ENCODE data around the gene MEGF11.

The MEGF11 gene

GRCh38 chr15:66222273-66223198, 31.0 kb downstream of the MEGF11 start:
- no peaks in the 10 kb centered on the region for H3K9me3 ChIP-seq (ENCODE audit: low read depth, low read length)
- TF ChIP-seq FOXP2 (optimal IDR thresholded peaks at IDR 0.05; ENCODE audit: control extremely low read depth, extremely low read length, insufficient read depth) (no peak), EZH2 (IDR thresholded peaks at IDR 0.05) (no peak), POLR2AphosphoS5 (IDR thresholded peaks at IDR 0.05; ENCODE audit: borderline replicate concordance, low read depth, low read length) (no peak)
- no peak for DNase-seq (ENCODE audit: low read depth, low spot score)
- H3K36me3 ChIP-seq (ENCODE audit: insufficient read depth, low read length), result no peaks in the 10 kb centered on the region
- H3K4me3 ChIP-seq, result no peak overlapping the region
- H3K9ac ChIP-seq (ENCODE audit: insufficient read length), result no peak overlapping the region
- no peak overlapping the region for H3K27ac ChIP-seq

DNA sequence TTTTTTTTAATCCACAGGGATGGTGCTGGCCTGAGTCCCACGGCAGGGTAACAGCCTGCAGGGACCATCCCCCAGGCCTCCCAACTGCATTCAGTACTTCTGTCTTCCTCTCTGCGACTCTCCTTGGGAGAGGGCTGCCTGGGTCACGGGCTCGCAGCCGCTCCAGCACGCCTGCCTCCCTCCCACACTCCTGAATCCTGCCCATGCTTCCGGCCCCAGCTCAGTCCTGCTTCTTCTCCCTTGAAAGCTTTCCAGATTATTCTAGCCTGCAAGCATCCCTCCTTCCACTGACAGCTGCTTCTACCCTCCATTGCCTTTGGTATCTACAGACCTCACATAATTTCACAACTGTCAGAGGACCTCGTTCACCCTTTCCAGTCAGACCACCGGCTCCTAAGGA, 32.4 kb downstream of the MEGF11 start:
- no peaks in the 10 kb centered on the region for H3K9me3 ChIP-seq (ENCODE audit: low read depth, low read length)
- H3K27ac ChIP-seq, result no peak overlapping the region
- no peaks in the 10 kb centered on the region for H3K36me3 ChIP-seq (ENCODE audit: insufficient read depth, low read length)
- no peak overlapping the region for H3K9ac ChIP-seq (ENCODE audit: insufficient read length)
- TF ChIP-seq EZH2 (IDR thresholded peaks at IDR 0.05), result no peak
- no peak for TF ChIP-seq POLR2AphosphoS5 (IDR thresholded peaks at IDR 0.05; ENCODE audit: borderline replicate concordance, low read depth, low read length)
- TF ChIP-seq FOXP2 (optimal IDR thresholded peaks at IDR 0.05; ENCODE audit: control extremely low read depth, extremely low read length, insufficient read depth), result no peak
- no peak overlapping the region for H3K4me3 ChIP-seq
- DNase-seq (ENCODE audit: low read depth, low spot score), result no peak

GRCh38 chr15:66220601-66221000, 32.9 kb downstream of the MEGF11 start:
- no peak overlapping the region for H3K9ac ChIP-seq (ENCODE audit: insufficient read length)
- DNase-seq (ENCODE audit: low read depth, low spot score), result no peak
- H3K36me3 ChIP-seq (ENCODE audit: insufficient read depth, low read length), result no peaks in the 10 kb centered on the region
- H3K9me3 ChIP-seq (ENCODE audit: low read depth, low read length), result no peaks in the 10 kb centered on the region
- no peak overlapping the region for H3K4me3 ChIP-seq
- H3K27ac ChIP-seq, result no peak overlapping the region
- TF ChIP-seq POLR2AphosphoS5 (IDR thresholded peaks at IDR 0.05; ENCODE audit: borderline replicate concordance, low read depth, low read length) (no peak), EZH2 (IDR thresholded peaks at IDR 0.05) (no peak), FOXP2 (optimal IDR thresholded peaks at IDR 0.05; ENCODE audit: control extremely low read depth, extremely low read length, insufficient read depth) (no peak)

GRCh38 chr15:66219339-66219738, 34.2 kb downstream of the MEGF11 start:
- TF ChIP-seq EZH2 (IDR thresholded peaks at IDR 0.05) (no peak), FOXP2 (optimal IDR thresholded peaks at IDR 0.05; ENCODE audit: control extremely low read depth, extremely low read length, insufficient read depth) (no peak), POLR2AphosphoS5 (IDR thresholded peaks at IDR 0.05; ENCODE audit: borderline replicate concordance, low read depth, low read length) (no peak)
- no peaks in the 10 kb centered on the region for H3K9me3 ChIP-seq (ENCODE audit: low read depth, low read length)
- no peak overlapping the region for H3K9ac ChIP-seq (ENCODE audit: insufficient read length)
- H3K4me3 ChIP-seq, result no peak overlapping the region
- no peak for DNase-seq (ENCODE audit: low read depth, low spot score)
- H3K36me3 ChIP-seq (ENCODE audit: insufficient read depth, low read length), result no peaks in the 10 kb centered on the region
- H3K27ac ChIP-seq, result no peak overlapping the region

GRCh38 chr15:66216806-66217205, 36.7 kb downstream of the MEGF11 start:
- no peak for DNase-seq (ENCODE audit: low read depth, low spot score)
- no peak for TF ChIP-seq POLR2AphosphoS5 (IDR thresholded peaks at IDR 0.05; ENCODE audit: borderline replicate concordance, low read depth, low read length)
- TF ChIP-seq FOXP2 (optimal IDR thresholded peaks at IDR 0.05; ENCODE audit: control extremely low read depth, extremely low read length, insufficient read depth), result no peak
- TF ChIP-seq EZH2 (IDR thresholded peaks at IDR 0.05), result no peak
- Histone ChIP-seq H3K27ac (no peak overlapping the region), H3K4me3 (no peak overlapping the region), H3K9me3 (ENCODE audit: low read depth, low read length) (no peaks in the 10 kb centered on the region), H3K36me3 (ENCODE audit: insufficient read depth, low read length) (no peaks in the 10 kb centered on the region), H3K9ac (ENCODE audit: insufficient read length) (no peak overlapping the region)

DNA sequence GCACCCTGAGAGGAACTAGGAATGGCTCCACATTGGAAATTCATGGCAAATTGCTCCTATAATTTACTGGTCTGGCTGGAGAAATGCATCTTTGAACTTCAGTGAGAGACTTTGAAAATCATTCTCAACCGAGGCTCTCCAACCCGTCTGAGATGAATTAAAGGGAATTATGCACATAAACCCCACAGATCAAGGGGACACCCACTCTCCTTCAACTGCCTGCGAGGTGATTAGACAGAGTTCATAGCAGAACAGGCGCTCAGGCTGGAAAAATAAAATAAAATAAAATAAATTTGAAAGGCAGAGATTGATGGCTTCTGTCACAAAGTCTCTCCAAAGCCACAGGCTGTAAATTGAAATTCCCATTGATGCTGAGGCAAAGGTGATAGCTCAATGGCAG, 37.7 kb downstream of the MEGF11 start:
- Histone ChIP-seq H3K9me3 (ENCODE audit: low read depth, low read length) (no peaks in the 10 kb centered on the region), H3K27ac (no peak overlapping the region), H3K4me3 (no peak overlapping the region), H3K9ac (ENCODE audit: insufficient read length) (no peak overlapping the region), H3K36me3 (ENCODE audit: insufficient read depth, low read length) (no peaks in the 10 kb centered on the region)
- no peak for DNase-seq (ENCODE audit: low read depth, low spot score)
- no peak for TF ChIP-seq EZH2 (IDR thresholded peaks at IDR 0.05)
- TF ChIP-seq FOXP2 (optimal IDR thresholded peaks at IDR 0.05; ENCODE audit: control extremely low read depth, extremely low read length, insufficient read depth), result no peak
- TF ChIP-seq POLR2AphosphoS5 (IDR thresholded peaks at IDR 0.05; ENCODE audit: borderline replicate concordance, low read depth, low read length), result no peak

DNA sequence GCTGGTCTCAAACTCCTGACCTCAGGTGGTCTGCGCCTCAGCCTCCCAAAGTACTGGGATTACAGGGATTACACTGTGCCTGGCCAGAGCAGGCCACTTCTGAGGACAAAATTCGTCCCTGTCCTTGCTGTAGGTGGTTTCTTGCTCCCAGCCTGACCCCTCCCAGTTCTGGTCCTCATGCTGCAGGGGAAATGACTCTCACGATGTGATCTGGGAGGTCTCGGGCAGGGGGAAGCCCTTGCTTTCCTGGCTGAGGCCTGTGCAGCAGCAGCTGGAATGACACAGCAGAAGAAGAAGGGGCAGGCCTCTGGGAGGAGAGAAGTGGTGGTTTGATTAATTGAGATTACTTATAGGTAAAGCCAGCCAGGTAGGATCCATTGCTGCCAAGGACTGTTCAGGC, 39.3 kb downstream of the MEGF11 start:
- no peaks in the 10 kb centered on the region for H3K9me3 ChIP-seq (ENCODE audit: low read depth, low read length)
- H3K36me3 ChIP-seq (ENCODE audit: insufficient read depth, low read length), result no peaks in the 10 kb centered on the region
- no peak overlapping the region for H3K9ac ChIP-seq (ENCODE audit: insufficient read length)
- no peak overlapping the region for H3K4me3 ChIP-seq
- DNase-seq (ENCODE audit: low read depth, low spot score), result no peak
- TF ChIP-seq FOXP2 (optimal IDR thresholded peaks at IDR 0.05; ENCODE audit: control extremely low read depth, extremely low read length, insufficient read depth), result no peak
- H3K27ac ChIP-seq, result no peak overlapping the region

GRCh38 chr15:66212563-66212921, 41.0 kb downstream of the MEGF11 start:
- TF ChIP-seq EZH2 (IDR thresholded peaks at IDR 0.05) (no peak), FOXP2 (optimal IDR thresholded peaks at IDR 0.05; ENCODE audit: control extremely low read depth, extremely low read length, insufficient read depth) (no peak), POLR2AphosphoS5 (IDR thresholded peaks at IDR 0.05; ENCODE audit: borderline replicate concordance, low read depth, low read length) (no peak)
- Histone ChIP-seq H3K9me3 (ENCODE audit: low read depth, low read length) (no peaks in the 10 kb centered on the region), H3K9ac (ENCODE audit: insufficient read length) (no peak overlapping the region), H3K4me3 (no peak overlapping the region), H3K36me3 (ENCODE audit: insufficient read depth, low read length) (no peaks in the 10 kb centered on the region), H3K27ac (no peak overlapping the region)
- DNase-seq (ENCODE audit: low read depth, low spot score), result no peak
